Inflammatory macrophage treated with lipopolysaccharide for 1 hour (primary cell): ENCODE measurements around the gene KLF8.
"Not testable (repeated sequence)": the region's sequence is repeated elsewhere in the genome, so short reads cannot be mapped to it uniquely, and the experiment has no call there.

Source experiments
- DNase-seq, 2 donors: peaks; one replicate each; pipeline ENCODE4 v3.0.0-alpha.2; 2020 to 2022

The KLF8 gene

DNA sequence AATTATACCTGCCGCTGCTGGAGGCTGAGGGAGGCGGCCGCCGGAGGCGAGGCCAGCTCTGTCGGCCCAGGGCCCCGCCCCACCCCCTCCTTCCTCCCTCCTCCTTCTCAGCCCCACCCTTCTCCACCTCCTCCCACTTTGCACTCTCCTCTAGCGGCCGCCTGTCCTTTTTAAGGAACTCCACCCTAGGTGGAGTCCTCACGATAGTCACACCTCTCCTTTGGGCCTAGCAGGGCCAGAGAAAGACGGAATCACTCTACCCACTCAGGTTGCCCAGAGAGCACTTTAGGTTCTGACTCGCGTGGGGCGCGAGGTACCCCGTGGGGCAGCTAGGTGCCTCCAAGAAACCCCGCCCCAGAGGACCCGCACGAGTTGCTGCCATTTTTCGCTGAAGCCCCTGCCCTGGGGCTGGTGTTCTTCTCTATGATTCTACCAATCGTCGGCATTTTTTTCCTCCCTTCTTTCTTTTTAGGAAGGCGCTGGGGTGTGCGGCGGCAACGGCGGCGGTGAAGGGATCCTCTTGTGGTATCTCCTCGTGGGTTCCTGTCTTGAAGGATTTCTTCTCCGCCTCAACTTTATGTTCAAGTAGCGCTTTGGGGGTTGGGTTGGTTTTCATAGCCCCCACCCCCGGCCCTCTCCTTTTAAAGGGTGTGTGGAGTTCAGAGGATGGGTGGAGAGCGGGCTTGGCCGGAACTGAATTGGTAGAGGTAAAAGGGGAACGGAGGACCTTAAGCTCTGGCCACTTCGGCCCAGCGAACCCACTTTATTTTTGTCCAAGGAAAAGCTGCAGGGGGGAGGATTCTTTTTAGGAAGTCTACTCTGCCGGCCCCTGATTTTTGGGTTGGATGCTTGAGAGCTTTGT lies at the start of gene KLF8:
KLF8 (plus strand) TSS at position 136 of the 862 bp plus-strand sequence. CDS start 979 bp downstream, outside the sequence.
- peak; percentile 22 to 31 for DNase-seq

DNA sequence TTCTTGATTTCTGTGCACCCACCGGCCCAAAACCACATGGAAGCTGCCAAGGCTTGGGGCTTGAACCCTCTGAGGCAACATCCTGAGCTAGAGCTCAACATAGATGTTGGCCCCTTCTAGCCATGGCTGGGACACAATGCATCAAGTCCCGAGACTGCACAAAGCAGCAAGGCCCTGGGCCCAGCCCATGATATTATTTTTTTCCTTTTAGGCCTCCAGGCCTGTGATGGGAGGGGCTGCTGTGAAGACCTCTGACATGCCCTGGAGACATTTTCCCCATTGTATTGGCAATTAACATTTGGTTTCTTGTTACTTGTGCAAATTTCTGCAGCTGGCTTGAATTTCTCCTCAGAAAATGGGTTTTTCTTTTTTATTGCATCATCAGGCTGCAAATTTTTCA lies 25.2 kb upstream of the KLF8 start:
- not testable (repeated sequence) for DNase-seq

DNA sequence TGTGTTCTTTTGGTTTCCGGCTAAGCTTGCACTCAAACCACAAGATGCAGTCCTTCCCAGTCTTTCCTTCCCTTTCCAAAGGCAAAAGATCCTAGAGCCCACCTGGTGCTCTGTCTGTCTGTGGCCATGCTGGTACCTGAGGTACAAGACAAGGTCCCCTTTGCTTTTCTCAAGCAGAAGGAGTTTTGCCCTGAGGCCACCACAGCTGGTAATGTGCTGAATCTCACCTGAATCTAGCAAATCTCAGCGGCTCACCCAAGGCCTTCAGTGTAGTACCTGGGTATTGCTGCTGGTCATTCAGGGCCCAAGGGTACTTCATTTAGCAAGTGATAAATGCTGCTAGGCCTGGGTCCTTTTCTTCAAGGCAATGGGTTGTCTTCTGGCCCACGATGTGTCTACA lies 20.5 kb upstream of the KLF8 start:
- DNase-seq, result no peak

DNA sequence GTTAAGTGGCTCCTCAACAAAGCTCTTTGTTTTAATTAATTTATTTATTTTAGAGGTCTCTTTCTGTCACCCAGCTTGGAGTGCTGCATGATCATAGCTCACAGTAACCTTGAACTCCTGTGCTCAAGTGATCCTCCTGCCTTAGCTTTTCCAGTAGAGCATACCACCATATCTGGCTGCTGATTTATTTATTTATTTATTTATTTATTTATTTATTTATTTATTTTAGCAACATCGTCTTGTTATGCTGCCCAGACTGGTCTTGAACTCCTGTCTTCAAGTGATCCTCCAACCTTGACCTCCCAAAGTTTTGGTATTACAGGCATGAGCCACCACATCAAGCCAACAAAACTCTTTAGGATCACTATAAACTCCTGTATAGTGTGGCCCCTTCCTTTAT lies 15.8 kb upstream of the KLF8 start:
- DNase-seq, result no peak

DNA sequence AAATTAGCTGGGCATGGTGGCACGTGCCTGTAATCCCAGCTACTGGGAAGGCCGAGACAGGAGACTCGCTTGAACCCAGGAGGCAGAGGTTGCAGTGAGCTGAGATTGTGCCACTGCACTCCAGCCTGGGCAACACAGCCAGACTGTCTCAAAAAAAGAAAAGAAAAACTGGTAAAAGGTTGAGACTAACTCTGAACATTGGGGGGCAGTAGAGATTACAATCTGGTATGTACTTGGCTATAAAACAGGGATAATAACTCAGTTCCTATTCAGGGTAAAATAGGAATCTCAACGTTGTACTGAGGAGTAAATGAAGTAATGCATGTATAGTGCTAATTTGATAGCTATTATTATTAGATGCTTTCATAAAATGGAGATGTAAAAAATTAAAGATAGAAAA lies 12.5 kb upstream of the KLF8 start:
- peak in 1 of 2 donors; percentile 38 for DNase-seq

DNA sequence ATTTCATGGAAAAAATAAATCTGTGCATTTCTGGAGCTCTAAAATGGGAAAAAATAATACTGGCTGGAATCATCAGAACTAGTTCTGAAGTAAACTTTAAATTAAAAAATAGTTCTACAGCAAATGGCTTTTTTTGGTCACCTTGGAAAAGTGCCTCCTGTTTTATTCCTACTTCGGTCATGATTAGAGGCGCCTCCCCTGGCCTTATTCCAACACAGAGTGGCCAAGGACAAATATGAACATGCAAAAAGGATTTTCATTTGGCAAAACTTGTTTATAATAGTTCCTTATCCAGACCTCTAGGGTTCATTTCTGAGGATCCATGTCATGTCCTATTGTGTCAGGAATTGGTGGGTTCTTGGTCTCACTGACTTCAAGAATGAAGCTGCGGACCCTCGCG lies 11.1 kb upstream of the KLF8 start:
- DNase-seq, result no peak

DNA sequence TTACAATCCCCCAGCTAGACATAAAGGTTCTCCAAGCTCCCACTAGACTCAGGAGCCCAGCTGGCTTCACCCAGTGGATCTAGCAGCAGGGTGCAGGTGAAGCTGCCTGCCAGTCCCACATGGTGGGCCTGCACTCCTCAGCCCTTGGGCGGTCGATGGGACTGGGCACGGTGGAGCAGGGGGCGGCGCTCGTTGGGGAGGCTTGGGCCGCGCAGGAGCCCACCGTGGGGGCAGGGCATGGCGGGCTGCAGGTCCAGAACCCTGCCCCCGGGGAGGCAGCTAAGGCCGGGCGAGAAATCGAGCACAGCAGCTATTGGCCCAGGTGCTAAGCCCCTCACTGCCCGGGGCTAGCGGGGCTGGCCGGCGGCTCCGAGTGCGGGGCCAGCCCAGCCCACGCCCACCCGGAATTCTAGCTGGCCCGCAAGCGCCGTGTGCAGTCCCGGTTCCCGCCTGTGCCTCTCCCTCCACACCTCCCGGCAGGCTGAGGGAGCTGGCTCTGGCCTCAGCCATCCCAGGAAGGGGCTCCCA lies 9.6 kb upstream of the KLF8 start:
- no peak for DNase-seq

DNA sequence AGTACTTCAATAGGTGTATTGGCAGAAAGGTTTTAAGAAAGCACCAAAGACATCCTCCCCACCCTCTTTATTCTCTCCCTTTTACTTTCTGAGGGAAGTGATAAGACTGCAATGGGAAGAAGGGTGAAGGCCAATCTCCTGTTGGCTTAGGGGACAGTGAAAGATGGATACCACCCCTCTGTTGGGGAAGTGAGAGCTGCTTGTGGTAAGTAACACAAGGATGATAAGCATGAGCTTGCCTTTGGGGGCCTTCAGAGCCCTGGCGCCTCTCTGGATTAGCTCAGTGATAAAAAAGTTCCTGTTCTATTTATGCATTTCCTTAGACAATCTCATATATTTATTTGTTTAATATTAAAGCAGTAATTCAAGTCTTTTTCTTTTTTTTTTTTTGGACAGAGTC lies 5.2 kb upstream of the KLF8 start:
- no peak for DNase-seq

DNA sequence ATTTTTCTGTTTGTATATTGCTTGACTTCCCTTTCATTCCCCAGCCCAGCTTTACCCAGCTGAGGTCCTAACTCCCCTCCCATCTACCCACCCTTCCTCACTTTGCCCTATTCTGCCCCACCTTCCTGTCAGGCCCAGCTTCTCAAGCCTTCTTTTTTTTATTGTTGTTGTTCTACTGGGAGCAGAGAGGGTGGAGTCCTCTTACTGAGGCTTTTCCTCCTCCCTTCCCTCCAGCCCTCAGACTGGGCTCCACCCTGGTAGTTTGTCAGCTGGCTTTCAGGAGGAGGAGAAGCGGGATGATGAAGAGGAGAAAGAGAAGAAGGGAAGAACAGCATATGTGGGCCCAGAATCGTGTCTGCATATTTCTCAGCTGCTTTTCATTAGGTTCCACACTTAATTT lies 3.2 kb upstream of the KLF8 start:
- no peak for DNase-seq

DNA sequence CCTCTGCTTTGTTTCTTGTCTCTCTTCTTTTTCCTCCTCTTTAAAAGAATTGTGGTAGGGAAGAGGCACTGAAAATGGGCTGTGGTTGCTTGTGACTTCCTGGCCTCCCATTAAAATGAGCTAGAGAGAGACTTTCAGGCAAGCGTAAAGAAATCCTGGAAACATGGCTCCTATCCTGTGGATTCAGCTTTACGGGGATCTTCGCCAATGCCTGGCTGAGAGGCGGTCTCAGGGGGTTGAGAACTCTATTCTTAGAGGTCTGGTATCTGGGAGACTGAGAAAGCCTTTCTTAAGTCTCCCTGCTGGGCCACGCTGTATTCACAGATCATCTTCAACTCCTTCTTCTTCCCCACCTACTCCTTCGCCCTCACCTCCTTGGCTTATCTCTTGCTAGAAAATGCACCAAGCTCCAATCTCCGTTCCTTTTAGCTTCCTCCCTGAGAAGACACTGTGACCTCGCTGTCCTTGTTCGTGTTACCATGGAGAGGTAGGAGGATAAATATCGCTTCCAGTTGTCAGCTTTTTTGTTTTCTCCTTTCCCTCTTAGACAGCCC lies 542 bp upstream of the KLF8 start:
- no peak for DNase-seq

DNA sequence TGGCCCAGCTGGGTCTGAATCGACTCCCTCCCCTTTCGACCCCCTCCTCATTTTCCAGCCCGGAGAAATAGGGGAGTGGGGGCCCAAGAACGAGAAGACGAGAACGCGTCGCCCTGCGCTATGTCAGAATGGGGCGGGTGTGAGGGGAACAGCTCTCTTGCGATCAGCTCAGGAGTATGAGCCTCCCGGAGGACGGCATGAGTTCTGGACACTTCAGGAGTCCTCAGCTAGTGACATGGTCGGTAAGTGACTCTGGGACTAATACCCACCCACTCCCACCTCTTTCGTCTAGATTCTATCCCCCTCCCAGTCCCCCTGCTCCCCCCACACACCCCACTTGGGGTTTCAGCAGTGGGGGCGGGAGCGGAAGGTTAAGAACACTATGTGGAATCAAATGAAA lies 944 bp downstream of the KLF8 start:
- peak in 1 of 2 donors; percentile 0 for DNase-seq

DNA sequence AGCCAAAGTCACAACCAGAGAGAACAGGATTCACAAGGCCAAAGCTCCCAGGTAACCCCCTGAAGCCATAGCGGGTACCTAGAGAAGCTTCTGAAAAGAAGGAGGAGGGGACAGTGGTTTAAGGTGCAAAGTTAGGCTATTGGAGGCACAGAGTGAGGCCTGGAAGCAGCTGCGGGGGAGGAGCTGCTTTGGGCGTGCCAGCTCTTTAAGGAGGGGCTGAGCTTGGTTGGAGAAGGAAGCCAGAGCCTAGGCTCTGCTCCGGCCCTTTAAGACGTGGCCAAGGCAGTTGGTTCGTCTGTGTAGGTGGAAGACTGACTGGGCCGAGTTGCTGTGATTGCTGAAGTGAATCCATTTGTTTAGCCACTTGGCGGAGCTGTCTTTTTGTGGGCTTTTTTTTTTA lies 1.5 kb downstream of the KLF8 start:
- DNase-seq, result peak; percentile 35 to 69

DNA sequence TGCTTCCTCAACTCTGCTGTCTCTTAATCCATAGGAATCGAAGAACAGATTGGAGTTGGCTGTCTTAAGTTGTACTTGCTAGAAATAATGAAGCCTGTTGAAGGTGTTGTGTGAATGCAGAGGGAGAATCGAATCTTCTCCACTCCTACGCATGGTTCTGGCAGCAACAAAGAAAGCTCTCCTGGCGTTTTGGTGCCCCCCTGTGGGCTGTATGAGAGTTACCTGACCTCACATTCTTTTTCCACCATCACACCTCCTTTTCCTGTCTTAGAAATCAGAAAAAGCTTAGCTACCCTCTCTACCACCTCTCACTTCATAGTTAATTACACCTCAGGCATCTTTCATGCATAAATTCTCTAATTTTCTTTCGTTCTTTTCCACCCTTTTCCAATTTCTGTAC lies 16.3 kb downstream of the KLF8 start:
- DNase-seq, result peak; percentile 20 to 55

DNA sequence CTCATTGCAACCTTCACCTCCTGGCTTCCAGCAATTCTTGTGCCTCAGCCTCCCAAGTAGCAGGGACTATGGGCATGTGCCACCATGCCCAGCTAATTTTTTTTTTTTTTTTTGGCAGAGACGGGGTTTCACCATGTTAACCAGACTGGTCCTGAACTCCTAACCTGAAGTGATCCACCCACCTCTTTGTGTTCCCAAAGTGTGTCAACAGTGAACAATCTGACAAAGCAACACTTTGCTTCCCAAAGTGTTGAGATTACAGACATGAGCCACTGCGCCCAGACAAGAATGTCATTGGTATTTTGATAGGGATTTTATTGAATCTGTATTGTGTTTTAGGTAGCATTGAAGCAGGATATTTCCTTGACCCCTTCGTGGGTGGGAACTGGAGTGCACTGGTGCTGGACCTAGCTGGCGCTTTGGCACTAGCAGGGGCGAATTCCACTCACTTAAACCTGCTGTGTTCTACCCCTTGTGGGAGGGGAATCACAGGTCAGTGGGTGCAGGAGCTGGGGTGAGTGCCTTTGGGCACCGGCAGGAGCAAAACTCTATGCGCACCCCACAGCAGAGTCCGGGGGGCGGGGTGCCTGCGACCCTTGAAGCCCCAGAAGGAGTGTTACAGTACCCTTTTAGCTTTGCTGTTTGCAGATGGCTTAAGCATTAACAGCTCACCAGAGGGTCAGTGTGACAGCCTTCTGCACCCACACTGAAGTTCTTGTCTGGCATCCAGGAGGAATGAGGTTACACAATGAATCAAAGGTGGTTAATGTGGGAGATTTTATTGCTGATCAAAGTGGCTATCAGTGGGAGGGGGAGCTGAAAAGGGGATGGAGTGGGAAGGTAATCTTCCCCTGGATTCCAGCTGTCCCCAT lies 21.9 kb downstream of the KLF8 start:
- DNase-seq, result no peak

DNA sequence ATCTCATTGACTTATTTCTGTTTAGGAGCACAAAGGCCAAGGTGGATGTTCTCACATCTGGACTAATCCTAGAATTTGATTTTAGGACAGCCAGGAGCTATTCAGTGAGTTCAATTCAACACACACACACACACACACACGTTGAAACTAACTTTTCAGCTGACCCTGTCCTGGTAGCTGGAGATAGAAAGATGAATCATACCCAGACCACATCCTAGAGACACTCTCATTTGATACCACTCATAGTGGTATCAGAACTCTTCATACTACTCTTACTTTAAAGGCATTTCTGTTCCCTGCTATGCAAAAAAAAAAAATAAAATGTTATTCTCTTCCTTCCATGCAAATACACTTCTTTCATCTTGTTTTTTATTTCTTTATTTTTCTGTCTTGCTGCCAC lies 36.7 kb downstream of the KLF8 start:
- no peak for DNase-seq

DNA sequence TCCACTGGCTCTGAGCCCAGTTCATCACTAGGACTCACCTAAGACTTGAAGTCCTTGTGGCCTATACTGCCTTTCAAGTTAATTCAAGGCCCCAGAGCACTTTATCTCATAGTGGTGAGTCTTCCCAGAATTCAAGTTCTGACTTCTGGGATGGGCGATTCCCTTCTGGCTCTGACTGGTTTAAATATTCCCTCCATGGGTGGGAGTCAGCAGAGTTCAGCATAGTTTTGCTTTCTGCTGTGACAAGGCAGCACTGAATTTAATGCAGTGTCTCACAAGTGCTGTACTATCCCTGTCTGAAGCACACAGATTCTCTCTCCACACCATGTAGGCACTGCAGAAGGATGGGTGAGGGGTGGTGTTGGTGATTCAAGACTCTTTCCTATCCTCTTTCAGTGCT lies 46.5 kb downstream of the KLF8 start:
- DNase-seq, result no peak

DNA sequence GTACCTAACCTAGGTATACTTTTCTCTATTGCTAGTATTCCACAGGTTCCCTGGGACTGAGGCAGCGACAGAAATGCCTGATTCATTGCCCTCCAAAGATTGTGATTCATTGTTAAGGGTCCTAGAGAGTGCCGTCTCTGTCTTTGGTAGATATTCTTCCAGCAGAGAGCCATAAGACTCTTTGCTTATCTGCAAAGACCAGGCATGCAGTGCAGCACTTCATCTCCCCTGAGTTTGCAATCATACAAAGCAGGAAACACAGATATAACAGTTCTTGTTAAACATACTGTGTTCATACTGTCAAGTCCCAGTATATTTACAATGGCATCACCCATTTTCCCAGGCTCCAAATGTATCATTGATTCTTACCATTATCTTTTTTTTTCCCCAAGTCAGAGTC lies 47.7 kb downstream of the KLF8 start:
- no peak for DNase-seq

DNA sequence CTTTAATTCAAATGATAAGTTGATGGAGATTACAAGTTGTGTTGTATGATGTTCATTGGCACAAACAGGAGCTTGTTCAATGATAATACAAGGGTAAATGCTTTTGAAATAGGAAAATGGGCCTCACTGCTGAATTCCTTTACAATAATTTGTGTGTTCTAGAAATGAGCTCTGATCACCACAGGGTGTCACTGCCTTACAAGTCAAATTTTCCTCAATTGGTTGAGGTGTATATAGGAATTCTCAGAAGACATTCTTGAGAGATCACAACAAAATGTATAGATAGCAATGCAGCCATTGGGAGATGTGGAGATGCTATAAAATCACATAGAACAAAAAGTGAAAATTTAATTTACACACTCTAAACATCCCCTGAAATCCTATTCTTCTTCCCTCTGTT lies 49.6 kb downstream of the KLF8 start:
- no peak for DNase-seq

DNA sequence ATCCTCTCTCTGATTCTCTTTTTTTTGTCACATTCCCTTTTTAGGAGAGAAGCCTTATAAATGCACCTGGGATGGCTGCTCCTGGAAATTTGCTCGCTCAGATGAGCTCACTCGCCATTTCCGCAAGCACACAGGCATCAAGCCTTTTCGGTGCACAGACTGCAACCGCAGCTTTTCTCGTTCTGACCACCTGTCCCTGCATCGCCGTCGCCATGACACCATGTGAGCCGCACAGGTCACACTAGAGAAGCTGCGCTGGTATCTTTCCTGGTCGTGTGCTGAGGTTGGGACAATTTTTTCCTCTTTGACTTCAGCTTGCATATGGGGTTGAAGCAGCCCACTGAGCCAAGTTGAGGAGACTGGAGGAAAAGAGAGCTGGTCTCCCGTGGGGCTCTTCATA lies 52.1 kb downstream of the KLF8 start:
- DNase-seq, result no peak

DNA sequence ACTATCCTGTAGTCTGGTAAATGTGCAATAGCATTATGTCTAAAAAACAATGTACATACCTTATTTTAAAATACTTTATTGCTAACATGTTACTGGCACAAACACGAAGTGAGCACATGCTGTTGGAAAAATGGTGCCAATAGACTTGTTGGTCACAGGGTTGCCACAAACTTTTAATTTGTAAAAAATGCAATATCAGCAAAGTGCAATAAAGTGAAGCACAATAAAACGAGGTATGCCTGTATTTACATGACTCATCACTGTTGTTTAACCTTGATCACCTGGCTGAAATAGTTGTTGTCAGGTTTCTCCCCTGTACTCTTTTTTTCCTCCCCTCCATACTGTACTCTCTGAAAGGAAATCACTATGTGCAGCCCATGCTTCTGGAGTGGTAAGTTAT lies 56.5 kb downstream of the KLF8 start:
- no peak for DNase-seq

DNA sequence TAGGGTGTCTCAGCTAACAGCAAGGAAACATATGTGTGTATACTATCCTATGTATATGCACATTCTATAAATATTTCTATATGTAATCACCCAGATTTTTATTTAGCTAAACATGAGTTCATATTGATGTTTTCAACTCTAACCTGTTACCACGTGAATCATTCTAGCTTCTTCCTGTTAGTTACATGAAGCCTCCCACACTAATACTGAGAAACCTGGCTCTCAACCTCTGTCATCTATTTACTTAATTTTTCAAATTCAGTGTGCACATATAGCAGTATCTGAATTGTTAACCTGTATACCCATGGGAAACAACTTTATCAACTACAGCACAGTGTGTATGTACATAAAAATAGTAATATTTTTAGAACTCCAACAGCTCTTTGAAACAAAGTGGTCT lies 57.3 kb downstream of the KLF8 start:
- no peak for DNase-seq

DNA sequence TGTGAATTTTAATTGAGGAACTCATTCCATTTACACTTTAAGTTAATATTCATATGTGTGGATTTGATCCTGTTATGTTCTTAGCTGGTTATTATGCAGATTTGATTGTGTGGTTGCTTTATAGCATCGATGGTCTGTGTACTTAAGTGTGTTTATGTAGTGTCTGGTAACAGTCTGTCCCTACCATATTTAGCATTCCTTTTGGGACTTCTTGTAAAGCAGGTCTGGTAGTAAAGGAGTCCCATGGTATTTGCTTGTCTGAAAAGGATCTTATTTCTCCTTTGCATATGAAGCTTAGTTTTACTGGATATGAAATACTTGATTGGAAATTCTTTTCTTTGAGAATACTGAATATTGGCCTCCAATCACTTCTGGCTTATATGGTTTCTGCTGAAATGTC lies 76.6 kb downstream of the KLF8 start:
- no peak for DNase-seq

DNA sequence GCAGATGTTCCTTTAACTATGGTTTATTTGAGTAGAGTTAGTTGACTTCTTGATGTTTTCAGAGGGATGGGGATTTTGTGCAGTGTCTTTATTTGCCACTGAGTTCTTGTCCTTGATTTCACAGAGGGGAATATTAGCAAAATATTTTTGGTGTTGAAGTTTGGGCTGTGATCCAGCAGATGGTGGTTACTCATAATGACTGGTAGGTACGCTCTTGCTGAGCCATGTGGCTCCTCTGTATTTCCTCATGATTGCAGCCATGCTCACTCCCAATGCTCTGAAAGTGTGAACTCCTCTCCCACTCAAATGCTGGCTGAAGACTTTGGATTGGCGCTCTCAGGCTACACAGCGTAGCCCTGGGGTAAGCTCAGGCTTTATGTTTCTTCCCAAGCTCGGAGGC lies 77.7 kb downstream of the KLF8 start:
- DNase-seq, result no peak

DNA sequence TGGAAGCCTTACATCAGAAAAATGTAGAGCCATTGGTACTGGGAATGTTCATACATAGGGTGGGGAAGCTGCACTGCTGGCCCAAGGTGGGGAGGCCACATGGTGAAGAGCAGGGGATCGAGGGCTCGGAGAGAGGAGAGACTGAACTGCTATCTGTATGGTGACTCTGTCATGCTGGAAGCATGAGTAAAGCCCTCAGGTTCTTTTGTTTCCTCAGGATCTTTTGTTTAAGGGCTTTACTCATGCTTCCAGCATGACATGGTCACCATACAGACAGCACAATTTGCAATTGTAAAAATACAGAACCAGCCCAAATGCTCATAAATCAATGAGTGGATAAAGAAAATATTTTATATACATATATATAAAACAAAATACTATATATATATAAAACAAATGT lies 78.4 kb downstream of the KLF8 start:
- DNase-seq, result no peak
